GM19397 (cell line): ENCODE measurements around the gene ASCC1.

Experiments
- ATAC-seq: cut with Tn5 transposase; IDR thresholded peaks from one replicate; pipeline ENCODE4 v1.9.1; 2021; ENCODE audit warnings: mild to moderate bottlenecking, moderate library complexity; ENCODE audit not compliant: unreplicated experiment

Gene ASCC1

DNA sequence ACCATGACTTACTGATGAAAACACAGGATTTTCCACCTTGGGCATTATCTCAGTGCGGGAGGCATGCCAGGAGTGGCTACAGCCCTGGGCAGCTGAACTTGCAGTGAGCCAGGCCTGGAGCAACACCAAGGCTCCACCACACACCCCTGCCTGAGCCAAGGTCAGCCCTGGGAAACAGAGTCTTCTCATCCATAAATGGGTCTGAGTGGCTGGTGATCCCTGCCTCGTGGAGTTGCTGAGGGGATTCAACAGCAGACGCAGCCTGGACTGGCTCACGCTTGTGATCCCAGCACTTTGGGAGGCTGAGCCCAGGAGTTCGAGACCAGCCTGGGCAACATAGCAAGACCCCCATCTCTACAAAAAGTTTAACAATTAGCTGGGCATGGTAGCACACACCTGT is 160.0 kb downstream of the ASCC1 start:
- ATAC-seq, result no peak

DNA sequence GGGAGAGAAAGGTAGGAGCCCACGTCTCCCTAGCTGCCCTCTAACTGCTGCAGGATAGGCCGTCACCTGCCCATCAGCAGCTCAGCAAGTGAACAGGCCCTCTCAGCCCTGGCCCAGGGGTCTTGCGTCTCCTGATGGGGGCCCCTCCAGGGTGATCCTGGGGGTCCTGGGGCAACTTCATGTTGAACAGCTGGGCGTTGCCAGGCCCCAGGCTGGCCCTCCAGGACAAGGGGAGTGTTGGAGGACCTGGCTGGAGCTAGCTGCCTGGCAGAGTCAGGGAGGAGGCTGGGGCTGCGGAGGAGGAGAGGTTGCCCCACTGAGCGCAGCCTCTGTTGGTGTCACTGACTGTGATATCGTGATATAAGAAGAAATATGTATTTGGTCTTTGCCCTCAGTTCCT is 162.4 kb downstream of the ASCC1 start:
- no peak for ATAC-seq

DNA sequence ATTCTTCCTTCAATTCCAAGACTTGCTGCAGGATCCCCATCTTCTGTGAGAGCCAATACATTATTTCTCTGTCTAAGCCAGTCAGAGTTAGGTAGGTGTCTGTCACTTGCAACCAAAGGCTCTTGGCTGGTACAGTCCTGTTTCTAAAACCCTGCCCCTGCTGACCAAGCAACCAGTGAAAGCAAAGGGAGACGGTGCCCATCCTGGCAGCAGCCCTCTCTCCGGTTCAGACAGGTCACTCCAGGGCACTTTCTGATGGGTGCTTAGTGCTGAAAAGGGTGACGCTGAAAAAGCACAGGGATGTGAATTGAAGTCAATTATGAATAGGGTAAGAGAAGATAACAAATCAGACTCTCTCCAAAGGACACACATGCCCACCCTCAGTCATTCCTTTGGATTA is 165.2 kb downstream of the ASCC1 start:
- no peak for ATAC-seq

DNA sequence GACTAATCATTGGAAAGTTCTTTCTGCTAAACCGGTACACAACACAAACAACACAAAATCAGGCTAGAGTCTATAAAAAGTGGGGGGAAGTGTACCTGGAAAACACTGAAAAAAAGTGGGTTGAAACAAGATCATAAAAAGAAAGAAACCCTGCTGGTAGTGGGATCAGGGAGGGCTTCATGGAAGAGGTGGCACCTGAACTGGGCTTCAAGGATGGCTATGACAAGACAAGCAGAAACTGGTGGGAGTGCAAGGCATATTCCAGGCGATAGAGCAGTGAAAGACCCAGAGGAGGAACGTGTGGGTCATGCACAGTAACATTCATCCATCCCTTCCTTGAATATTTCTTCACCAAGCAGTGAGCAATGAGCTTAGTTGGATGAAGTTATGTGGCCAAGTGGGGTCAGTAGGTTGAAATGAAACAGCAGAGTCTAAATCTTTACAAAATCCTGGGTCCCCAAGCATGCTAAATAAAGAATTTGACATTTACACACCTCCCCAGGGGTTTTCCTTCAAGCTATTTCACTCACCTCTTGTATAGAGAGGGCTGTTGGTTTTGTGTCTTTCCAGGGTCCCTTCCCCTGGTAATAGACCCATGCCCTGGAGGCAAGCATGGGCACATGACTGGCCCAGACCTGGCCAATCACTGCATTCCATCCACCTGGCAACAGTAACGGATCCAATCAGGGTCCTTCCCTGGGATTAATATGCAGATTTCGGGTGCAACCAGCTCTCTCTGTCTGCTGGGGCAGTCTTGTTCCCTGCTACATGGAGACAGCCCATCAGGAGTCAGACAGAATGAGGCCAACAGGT is 165.9 kb downstream of the ASCC1 start:
- ATAC-seq, result no peak

DNA sequence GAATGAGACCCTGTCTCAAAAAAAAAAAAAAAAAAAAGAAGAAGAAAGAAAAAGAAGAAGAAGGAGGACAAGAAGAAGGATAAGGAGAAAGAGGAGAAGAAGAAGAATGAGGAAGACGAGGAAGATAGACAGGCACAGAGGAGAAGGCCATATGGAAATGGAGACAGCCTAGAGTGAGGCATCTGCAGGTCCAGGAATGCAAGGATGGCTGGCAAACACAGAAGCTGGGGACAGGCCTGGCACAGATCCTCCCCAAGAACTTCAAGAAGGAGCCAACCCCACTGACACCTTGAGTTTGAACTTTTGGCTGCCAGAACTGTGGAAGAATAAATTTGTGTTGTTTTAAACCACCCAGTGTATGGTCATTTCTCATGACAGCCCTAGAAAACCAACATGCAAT is 166.6 kb downstream of the ASCC1 start:
- ATAC-seq, result no peak

DNA sequence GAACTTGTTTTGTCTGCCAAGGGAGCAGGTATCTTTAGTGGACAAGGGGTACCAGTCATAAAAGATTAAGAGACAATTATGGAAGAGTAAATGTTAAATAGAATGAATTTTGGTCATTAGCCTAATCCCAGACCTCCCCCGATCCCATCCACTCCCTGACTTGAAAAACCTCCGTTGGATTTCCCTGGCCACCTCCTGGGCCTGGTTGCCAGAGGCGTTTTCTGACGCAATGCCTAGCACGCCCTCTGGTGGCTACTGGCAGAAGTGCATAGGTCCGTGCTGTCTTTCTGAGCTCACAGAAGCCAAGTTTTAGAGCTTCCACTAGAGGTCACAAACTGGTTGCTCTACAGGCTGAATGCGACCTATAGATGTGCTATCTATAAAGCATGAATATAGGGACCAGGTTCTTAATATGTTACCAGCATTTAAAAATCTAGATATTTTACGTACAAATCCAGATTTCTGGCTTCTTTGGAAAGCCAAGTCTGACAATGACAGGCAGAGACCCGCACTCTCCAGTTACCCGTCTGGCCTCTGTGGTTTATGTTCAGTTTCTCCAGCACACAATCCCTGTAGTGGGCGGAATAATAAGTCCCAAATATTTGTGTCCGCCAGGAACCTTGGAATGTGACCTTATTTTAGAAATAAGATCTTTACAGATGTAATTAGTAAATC is 167.5 kb downstream of the ASCC1 start:
- ATAC-seq, result no peak
